HG02798 (cell line): ENCODE measurements around the gene SEPTIN10.

Experiments
- ATAC-seq: cut with Tn5 transposase; IDR thresholded peaks from one replicate; pipeline ENCODE4 v1.9.1; 2021; ENCODE audit warnings: mild to moderate bottlenecking; ENCODE audit not compliant: unreplicated experiment, poor library complexity

Gene SEPTIN10

DNA sequence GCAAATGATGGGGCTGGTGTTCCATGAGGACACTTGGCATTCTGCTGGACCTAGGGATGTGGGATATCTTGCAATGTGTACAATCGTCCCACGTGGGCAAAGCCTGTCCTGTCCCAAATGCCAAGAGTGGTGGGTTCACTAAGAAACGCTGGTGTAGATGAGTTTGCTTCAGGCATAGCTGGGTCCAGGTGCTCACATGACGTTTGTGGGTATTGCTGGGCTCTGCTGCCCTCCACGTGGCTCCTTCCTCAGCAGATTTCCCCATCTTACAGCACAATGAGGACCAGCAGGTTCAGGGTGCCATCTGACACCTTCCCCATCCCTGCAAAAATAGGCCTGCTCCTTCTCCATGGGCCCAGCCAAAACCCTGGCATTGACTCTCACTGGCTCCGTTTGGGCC is 105.9 kb downstream of the SEPTIN10 start:
- ATAC-seq, result no peak

DNA sequence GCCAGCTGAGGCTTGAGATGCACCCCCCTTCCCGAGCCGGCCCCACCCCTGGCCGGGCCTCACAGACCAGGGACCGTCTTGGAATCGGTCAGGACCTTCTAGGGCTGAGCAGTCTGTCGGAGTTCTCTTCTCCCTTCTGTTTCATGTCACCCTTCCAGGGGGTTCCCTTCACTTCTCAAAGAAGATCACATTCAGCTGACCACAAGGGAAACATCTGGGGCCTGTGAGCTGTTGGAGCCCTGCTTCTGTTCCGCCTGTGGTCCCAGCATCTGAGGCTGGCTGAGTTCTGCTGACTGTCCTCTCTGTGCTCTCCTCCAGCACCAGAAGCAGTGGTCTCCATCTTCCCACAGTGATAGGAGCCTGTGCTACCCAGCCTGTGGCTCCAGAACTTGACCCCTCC is 106.5 kb downstream of the SEPTIN10 start:
- peak; percentile 34 for ATAC-seq

DNA sequence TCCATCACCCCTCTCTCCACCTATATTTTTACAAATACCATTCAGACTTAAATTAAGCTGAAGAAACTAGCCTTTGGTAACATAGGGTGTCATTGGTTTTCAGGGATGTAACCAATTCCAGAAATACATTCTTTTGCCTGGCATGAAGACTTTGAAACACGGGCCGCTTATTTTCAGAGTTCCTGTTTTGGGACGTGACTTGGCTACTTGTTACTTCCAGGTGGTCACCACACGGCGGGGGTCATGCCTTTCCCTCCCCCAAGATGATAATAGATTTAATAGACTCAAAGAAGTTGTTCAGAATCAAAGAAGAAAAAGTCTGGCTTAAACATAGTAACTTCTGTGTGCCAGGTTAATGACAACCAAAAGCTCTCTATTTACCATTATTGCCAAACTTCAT is 110.6 kb downstream of the SEPTIN10 start:
- no peak for ATAC-seq

DNA sequence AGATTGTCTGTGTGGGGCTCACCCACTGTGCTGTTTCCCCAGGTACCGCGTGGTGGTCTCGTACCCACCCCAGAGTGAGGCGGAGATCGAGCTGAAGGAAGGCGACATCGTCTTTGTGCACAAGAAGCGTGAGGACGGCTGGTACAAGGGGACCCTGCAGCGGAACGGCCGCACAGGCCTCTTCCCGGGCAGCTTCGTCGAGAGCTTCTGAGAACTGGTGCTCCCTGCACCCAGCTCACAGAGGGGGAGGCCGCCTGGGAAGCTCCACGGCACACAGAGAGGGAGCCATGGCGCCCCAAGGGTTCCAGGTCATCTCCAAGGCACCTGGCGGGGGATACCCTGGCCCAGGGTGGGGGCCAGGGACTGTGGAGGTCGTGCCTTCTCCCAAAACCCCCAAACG is 112.3 kb downstream of the SEPTIN10 start:
- ATAC-seq, result no peak

DNA sequence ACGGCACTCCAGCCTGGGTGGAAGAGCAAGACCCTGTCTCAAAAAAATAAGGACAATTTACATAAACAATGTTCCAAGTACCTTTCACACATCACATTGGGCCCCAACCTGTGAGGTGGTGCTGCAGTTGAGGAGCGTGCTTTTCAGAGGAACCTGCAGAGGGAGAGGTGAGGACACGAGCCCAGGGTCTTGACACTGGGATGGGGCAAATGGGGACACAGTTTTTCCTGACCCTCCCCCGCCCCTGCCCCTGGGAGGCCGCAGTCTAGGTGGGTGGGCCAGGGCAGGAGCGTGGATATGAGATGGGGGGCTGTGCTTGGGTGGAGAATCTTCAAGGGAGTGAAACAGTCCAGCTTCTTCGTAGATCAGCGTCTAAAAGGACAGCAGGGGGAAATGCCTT is 112.9 kb downstream of the SEPTIN10 start:
- no peak for ATAC-seq

DNA sequence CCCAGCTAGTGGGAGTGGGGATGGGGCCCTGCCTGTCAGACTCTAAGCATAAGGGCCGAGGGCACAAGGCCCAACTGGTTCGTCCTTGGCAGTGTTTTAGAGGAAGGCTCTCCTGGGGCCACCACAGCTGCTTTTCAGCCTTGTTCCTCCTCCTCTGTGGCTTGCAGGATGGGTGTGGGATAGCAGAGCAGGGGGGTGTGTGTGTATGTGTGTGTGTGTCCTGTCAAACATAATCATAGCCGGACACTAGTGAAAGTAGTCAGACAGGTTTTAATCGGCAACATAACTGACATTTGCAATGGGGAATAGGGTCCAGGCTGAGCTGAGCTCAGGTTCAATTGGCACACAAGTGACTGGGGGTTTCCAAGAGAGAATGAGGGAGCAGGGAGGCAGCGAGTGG is 114.2 kb downstream of the SEPTIN10 start:
- no peak for ATAC-seq

DNA sequence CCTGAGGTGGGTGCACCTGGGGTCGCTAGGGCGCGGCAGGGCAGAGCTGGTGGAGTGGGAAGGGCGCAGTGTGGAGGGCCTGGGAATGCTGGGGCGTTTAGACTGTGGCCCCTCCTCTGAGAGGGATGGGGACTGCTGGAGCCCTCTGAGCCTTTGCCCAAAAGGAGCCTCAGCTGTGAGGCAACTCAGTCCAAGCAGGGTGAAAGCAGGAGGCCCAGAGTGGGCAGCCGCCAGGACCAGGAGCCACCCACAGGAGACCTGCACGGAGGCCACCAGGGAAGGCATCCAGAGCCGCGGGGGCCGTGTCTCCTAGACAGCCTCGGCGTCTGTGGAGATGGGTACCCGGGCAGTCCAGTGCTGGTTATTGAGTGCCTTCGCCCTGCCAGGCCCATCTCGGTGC is 114.9 kb downstream of the SEPTIN10 start:
- ATAC-seq, result no peak

DNA sequence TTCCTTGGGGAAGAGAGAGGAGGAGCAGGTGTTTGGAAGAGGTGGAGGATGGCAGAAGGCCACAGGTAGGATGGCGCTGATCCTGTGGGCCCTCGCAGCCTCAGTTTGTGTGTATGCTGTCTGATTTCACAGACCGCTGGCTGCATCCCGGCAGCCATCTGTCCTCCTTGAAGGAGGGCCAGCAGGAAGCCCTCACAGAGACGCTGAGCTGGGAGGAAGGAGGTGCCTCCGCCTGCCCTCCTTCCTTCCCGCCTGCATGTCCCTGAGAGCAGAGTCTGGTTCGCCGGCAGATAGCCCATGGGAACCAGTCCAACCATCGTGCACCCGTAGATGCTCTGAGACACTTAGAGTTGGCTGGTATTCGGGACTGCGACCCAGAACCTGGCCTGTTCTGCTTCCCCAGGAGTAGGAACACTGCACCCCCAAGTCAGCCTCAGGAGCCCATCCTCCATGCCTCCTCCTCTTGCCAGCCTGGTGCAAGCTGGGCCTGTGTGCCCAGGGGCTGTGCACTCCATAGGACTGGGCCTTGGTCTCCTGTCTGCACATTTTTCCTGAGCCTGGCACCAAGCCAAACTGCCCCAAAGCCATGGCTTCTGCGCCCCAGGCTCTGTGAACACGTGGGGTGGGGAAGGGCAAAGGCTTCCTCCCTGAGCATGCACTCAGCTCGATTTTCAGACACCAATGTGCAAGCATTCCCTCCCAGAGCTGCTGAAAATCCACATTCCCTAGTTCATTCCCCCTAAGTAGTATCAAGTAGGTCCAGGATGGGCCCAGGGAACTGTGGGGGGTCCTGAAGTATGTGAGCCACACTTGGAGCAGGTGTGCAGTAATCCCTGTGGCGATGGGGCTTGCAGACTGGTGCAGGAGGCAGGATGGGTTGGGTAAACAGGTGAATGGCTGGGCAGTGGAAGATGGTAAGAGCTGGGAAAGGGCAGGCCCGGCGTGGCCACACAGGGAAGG is 115.6 kb downstream of the SEPTIN10 start:
- ATAC-seq, result no peak

DNA sequence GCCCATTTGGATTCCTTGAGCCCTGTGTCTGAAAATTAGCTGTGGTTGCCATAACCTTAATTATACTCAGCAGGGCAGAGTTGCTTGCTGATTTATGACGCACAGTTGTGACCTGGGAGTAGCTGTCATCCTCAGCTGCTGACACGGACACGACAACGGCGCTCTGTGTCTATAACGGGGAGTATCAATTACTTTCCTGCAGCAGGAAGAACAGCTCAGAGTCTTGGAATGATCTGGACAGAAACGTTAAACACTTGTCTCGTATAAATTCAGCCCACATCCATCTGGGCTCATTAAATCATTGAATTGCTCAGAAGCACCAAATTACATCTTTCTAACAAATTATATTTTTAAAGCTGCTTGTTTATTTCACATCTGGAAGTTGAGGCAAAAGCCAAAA is 116.3 kb downstream of the SEPTIN10 start:
- ATAC-seq, result no peak

DNA sequence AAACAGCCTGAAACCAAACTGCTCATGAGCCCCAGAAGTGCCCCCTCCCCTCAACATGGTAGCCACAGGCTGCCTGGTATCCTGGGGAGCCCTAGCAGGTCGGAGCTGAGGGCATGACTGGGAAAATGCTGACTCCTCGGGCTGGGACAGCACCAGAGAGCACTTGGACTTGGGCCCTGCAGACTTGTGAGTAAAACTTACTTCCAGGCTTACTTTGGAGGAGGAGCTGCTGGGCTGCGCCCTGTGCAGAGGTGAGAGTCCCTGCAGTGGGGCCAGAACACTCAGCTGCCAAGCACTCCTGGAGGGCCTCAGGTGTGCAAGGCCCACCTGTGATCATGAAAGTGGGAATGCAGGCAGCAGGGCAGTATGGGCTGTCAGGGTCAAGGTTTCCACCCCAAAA is 119.4 kb downstream of the SEPTIN10 start:
- no peak for ATAC-seq

DNA sequence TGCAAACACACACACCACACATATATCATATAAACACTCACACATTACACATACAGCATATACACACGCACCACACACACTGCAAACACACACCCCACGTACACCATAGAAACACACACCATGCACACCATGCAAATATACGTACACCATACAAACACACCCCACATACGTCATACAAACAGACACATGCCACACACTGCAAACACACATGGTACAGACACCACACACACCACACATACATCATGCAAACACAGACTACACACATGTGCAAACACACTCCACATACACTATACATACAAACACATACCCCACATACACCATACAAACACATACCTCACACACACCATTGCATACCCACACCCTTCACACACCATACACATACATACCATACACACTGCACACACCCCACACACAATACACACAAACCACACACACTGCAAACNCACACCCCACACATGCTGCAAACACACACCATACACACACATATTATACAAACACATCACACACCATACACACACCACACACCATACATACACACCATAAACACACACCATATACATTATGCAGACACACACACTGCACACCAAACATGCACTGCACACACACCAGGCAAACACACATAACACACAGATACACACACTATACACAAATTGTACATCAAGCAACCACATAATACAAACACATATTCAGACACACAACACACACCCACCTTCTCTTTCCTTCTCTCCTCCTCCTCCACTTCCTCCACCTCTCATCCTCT is 120.4 kb downstream of the SEPTIN10 start:
- no peak for ATAC-seq
